HepG2 (cell line): Measurements from ENCODE around the gene EXOC3L4. TPM values are rescaled to one million over a fixed set of nuclear protein-coding genes. Genes with fewer than 3 reads are reported as not detected.

Source experiments
- BRD4 ChIP-seq: sonication (generic); formaldehyde crosslinking; IDR thresholded peaks from 2 replicates; pipeline ENCODE4 v1.4.0; 2020; ENCODE audit warnings: missing genetic modification reagents
- HNRNPL ChIP-seq: fragments of 200-400 bp; formaldehyde crosslinking; IDR thresholded peaks from 2 replicates; pipeline ENCODE4 v1.6.1; 2017; ENCODE audit warnings: mild to moderate bottlenecking, low read depth, low read length
- KAT2B ChIP-seq: fragments of 150-350 bp; IDR thresholded peaks from 2 replicates; pipeline ENCODE4 v1.6.1; 2014; ENCODE audit warnings: low read depth, low read length, borderline replicate concordance
- KDM1A ChIP-seq: IDR thresholded peaks from 2 replicates; pipeline ENCODE4 v1.6.1; 2016; ENCODE audit warnings: missing compliant biosample characterization
- MZF1 ChIP-seq: sonication (generic); formaldehyde crosslinking; IDR thresholded peaks from 2 replicates; pipeline ENCODE4 v1.8.1; 2023; ENCODE audit warnings: mild to moderate bottlenecking, missing genetic modification reagents, borderline replicate concordance
- PHB2 ChIP-seq: fragments of 450-650 bp; IDR thresholded peaks from 2 replicates; pipeline ENCODE4 v1.6.1; 2018; ENCODE audit not compliant: partially characterized antibody
- PHF21A ChIP-seq: sonication (generic); formaldehyde crosslinking; IDR thresholded peaks from 2 replicates; pipeline ENCODE4 v1.5.0; 2020; ENCODE audit warnings: mild to moderate bottlenecking, missing genetic modification reagents
- PPARG ChIP-seq: conservative IDR thresholded peaks from 2 replicates; pipeline ENCODE4 v1.6.1; 2016; ENCODE audit warnings: missing biosample characterization, missing genetic modification reagents
- RBM22 ChIP-seq: fragments of 200-400 bp; formaldehyde crosslinking; optimal IDR thresholded peaks from 2 replicates; pipeline ENCODE3; 2017; ENCODE audit warnings: mild to moderate bottlenecking, low read length, moderate library complexity
- RELA ChIP-seq: sonication (generic); formaldehyde crosslinking; IDR thresholded peaks from 2 replicates; pipeline ENCODE4 v1.4.0; 2020; ENCODE audit warnings: missing genetic modification reagents
- TBX2 ChIP-seq: sonication (generic); formaldehyde crosslinking; IDR thresholded peaks from 2 replicates; pipeline ENCODE4 v1.5.0; 2020; ENCODE audit warnings: missing genetic modification reagents, mild to moderate bottlenecking, borderline replicate concordance
- ZFAT ChIP-seq: sonication (generic); formaldehyde crosslinking; conservative IDR thresholded peaks from 2 replicates; pipeline ENCODE4 v1.8.1; 2023; ENCODE audit warnings: missing genetic modification reagents, inconsistent platforms
- ZKSCAN5 ChIP-seq: sonication (generic); formaldehyde crosslinking; IDR thresholded peaks from 2 replicates; pipeline ENCODE4 v1.5.1; 2020; ENCODE audit warnings: mild to moderate bottlenecking, missing genetic modification reagents
- ZNF557 ChIP-seq: sonication (generic); formaldehyde crosslinking; IDR thresholded peaks from 2 replicates; pipeline ENCODE4 v1.4.0; 2020; ENCODE audit warnings: missing genetic modification reagents
- ZNF644 ChIP-seq: IDR thresholded peaks from 2 replicates; pipeline ENCODE4 v1.6.1; 2016; ENCODE audit warnings: low read depth
- ZNF678 ChIP-seq: sonication (generic); formaldehyde crosslinking; IDR thresholded peaks from 2 replicates; pipeline ENCODE4 v1.4.0; 2020; ENCODE audit warnings: mild to moderate bottlenecking, missing genetic modification reagents
- ZNF780A ChIP-seq: sonication (generic); formaldehyde crosslinking; IDR thresholded peaks from 2 replicates; pipeline ENCODE4 v1.8.0; 2022; ENCODE audit warnings: mild to moderate bottlenecking, missing genetic modification reagents, moderate library complexity
- ZNF883 ChIP-seq: sonication (generic); formaldehyde crosslinking; IDR thresholded peaks from 2 replicates; pipeline ENCODE4 v1.5.1; 2020; ENCODE audit warnings: mild to moderate bottlenecking, missing genetic modification reagents; ENCODE audit errors: not compliant biosample characterization
- ZSCAN20 ChIP-seq: sonication (generic); formaldehyde crosslinking; IDR thresholded peaks from 2 replicates; pipeline ENCODE4 v1.4.0; 2020; ENCODE audit warnings: missing genetic modification reagents, mild to moderate bottlenecking, borderline replicate concordance
- polyA plus RNA-seq, 8 experiments: library from polyadenylated mRNA; depleted of rRNA in 3 of 8; stranded (reverse) in 7 of 8; unstranded in 1 of 8; fragments of >200 nt; fragmentation: Illumina TruSeq in 4 of 8; extraction: Trizol in 4 of 8; gene quantifications; 2 replicates each; pipeline versions ENCODE4 v1.2.1 to v1.2.3, GENCODE V29; 2011 to 2016; ENCODE audit warnings: low read depth in 4 of 8, missing spikeins in 1 of 8, mixed read lengths in 1 of 8; ENCODE audit not compliant: insufficient read depth in 1 of 8
- total RNA-seq, 5 experiments: library from RNA; depleted of rRNA; stranded (reverse); fragments of >200 nt; fragmentation: Illumina TruSeq; extraction: Trizol; gene quantifications; 2 replicates each; pipeline ENCODE4 v1.2.3, GENCODE V29; 2016; ENCODE audit warnings: low read depth in 1 of 5
- TF ChIP-seq, protein P1 (sequence below): IDR thresholded peaks from 2 replicates; pipeline ENCODE4 v1.6.1; 2016; ENCODE audit warnings: low read depth, missing genetic modification reagents, missing compliant biosample characterization
- TF ChIP-seq, protein P2 (sequence below): sonication (generic); formaldehyde crosslinking; IDR thresholded peaks from 2 replicates; pipeline ENCODE4 v1.5.1; 2020; ENCODE audit warnings: missing genetic modification reagents, mild to moderate bottlenecking, borderline replicate concordance
- TF ChIP-seq, protein P3 (sequence below): sonication (generic); formaldehyde crosslinking; conservative IDR thresholded peaks from 2 replicates; pipeline ENCODE4 v1.8.0; 2022; ENCODE audit warnings: missing genetic modification reagents

The EXOC3L4 gene
- total and polyA plus RNA-seq, 2 of the 13 experiments (the other 11 are each of a cell fraction or from before 2014, with no cell fraction given): 11.8 to 27.0 TPM

DNA sequence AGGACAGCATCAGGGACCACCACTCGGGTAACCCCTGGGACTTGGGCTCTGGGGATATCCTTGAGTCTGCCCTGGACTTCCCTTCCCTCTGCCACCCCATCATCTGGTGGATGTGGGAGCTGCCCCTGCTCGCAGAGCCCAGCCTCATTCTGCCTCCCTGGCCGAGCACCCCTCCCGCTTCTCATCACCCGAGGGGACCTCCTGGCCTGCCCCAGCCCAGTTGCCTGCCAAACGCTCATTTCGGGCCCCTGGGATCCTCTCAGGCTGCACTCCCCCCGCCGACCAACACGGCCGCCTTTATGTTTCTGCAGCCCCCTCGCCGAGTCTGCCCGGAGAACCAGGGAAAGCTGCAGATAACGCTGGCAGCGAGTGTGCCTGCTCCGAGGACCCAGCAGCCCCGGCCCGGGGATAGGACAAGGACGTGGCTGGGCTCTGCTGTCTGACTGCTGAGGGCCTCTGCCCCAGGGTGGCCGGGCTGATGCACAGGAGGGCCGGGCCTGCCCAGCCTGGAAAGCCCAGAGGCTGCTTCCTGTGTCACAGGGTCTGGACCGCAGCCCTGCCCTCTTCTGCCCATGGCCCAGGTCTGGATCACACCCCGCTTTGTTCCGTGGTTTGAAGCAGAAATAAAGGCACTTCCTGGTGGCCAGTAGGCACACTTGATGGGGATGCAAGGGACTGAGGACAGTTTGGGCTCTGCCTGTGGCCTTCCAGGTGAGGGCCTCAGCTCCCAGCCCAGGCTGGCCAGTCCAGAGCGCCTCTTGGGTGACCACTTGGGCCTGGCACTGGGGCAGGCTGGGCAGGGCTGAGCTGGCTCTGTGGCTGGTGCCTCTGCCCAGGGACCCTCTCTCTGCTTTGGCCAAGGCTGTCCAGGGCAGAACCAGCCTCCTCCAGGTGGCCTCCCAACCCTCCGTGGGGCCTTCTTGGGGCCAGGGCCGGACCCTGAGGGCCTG lies 4.9 kb upstream of the EXOC3L4 start (continued):
- TF ChIP-seq, protein P1, sequence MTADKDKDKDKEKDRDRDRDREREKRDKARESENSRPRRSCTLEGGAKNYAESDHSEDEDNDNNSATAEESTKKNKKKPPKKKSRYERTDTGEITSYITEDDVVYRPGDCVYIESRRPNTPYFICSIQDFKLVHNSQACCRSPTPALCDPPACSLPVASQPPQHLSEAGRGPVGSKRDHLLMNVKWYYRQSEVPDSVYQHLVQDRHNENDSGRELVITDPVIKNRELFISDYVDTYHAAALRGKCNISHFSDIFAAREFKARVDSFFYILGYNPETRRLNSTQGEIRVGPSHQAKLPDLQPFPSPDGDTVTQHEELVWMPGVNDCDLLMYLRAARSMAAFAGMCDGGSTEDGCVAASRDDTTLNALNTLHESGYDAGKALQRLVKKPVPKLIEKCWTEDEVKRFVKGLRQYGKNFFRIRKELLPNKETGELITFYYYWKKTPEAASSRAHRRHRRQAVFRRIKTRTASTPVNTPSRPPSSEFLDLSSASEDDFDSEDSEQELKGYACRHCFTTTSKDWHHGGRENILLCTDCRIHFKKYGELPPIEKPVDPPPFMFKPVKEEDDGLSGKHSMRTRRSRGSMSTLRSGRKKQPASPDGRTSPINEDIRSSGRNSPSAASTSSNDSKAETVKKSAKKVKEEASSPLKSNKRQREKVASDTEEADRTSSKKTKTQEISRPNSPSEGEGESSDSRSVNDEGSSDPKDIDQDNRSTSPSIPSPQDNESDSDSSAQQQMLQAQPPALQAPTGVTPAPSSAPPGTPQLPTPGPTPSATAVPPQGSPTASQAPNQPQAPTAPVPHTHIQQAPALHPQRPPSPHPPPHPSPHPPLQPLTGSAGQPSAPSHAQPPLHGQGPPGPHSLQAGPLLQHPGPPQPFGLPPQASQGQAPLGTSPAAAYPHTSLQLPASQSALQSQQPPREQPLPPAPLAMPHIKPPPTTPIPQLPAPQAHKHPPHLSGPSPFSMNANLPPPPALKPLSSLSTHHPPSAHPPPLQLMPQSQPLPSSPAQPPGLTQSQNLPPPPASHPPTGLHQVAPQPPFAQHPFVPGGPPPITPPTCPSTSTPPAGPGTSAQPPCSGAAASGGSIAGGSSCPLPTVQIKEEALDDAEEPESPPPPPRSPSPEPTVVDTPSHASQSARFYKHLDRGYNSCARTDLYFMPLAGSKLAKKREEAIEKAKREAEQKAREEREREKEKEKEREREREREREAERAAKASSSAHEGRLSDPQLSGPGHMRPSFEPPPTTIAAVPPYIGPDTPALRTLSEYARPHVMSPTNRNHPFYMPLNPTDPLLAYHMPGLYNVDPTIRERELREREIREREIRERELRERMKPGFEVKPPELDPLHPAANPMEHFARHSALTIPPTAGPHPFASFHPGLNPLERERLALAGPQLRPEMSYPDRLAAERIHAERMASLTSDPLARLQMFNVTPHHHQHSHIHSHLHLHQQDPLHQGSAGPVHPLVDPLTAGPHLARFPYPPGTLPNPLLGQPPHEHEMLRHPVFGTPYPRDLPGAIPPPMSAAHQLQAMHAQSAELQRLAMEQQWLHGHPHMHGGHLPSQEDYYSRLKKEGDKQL: no peak
- no peak for TF ChIP-seq RELA (CRISPR knock-in tag)
- no peak for TF ChIP-seq KAT2B
- no peak for TF ChIP-seq MZF1 (CRISPR knock-in tag)
- no peak for TF ChIP-seq ZNF883 (CRISPR knock-in tag)
- TF ChIP-seq HNRNPL: peak; percentile 81; the same call in 1 of the 2 replicates
- peak; percentile 9; the same call in 1 of the 2 replicates for TF ChIP-seq TBX2 (CRISPR knock-in tag)
- no peak for TF ChIP-seq ZNF557 (CRISPR knock-in tag)
- no peak for TF ChIP-seq PHF21A (CRISPR knock-in tag)
- TF ChIP-seq BRD4 (CRISPR knock-in tag): no peak
- no peak for TF ChIP-seq ZNF780A (CRISPR knock-in tag)
- no peak for TF ChIP-seq ZFAT (CRISPR knock-in tag)
- TF ChIP-seq, protein P2, sequence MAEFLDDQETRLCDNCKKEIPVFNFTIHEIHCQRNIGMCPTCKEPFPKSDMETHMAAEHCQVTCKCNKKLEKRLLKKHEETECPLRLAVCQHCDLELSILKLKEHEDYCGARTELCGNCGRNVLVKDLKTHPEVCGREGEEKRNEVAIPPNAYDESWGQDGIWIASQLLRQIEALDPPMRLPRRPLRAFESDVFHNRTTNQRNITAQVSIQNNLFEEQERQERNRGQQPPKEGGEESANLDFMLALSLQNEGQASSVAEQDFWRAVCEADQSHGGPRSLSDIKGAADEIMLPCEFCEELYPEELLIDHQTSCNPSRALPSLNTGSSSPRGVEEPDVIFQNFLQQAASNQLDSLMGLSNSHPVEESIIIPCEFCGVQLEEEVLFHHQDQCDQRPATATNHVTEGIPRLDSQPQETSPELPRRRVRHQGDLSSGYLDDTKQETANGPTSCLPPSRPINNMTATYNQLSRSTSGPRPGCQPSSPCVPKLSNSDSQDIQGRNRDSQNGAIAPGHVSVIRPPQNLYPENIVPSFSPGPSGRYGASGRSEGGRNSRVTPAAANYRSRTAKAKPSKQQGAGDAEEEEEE (CRISPR knock-in tag): no peak
- TF ChIP-seq PPARG (CRISPR knock-in tag): no peak
- TF ChIP-seq, protein P3, sequence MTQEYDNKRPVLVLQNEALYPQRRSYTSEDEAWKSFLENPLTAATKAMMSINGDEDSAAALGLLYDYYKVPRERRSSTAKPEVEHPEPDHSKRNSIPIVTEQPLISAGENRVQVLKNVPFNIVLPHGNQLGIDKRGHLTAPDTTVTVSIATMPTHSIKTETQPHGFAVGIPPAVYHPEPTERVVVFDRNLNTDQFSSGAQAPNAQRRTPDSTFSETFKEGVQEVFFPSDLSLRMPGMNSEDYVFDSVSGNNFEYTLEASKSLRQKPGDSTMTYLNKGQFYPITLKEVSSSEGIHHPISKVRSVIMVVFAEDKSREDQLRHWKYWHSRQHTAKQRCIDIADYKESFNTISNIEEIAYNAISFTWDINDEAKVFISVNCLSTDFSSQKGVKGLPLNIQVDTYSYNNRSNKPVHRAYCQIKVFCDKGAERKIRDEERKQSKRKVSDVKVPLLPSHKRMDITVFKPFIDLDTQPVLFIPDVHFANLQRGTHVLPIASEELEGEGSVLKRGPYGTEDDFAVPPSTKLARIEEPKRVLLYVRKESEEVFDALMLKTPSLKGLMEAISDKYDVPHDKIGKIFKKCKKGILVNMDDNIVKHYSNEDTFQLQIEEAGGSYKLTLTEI: no peak
- TF ChIP-seq ZNF678 (CRISPR knock-in tag): no peak
- no peak for TF ChIP-seq RBM22
- no peak for TF ChIP-seq ZSCAN20 (CRISPR knock-in tag)
- no peak for TF ChIP-seq KDM1A (CRISPR knock-in tag)
- no peak for TF ChIP-seq PHB2
- TF ChIP-seq ZKSCAN5 (CRISPR knock-in tag): no peak
- TF ChIP-seq ZNF644 (CRISPR knock-in tag): no peak
